ENCODE results near the gene NEO1.
A peak's percentile ranks its signal among the peaks of the same experiment; 100 is the strongest.

The NEO1 gene, protein sequence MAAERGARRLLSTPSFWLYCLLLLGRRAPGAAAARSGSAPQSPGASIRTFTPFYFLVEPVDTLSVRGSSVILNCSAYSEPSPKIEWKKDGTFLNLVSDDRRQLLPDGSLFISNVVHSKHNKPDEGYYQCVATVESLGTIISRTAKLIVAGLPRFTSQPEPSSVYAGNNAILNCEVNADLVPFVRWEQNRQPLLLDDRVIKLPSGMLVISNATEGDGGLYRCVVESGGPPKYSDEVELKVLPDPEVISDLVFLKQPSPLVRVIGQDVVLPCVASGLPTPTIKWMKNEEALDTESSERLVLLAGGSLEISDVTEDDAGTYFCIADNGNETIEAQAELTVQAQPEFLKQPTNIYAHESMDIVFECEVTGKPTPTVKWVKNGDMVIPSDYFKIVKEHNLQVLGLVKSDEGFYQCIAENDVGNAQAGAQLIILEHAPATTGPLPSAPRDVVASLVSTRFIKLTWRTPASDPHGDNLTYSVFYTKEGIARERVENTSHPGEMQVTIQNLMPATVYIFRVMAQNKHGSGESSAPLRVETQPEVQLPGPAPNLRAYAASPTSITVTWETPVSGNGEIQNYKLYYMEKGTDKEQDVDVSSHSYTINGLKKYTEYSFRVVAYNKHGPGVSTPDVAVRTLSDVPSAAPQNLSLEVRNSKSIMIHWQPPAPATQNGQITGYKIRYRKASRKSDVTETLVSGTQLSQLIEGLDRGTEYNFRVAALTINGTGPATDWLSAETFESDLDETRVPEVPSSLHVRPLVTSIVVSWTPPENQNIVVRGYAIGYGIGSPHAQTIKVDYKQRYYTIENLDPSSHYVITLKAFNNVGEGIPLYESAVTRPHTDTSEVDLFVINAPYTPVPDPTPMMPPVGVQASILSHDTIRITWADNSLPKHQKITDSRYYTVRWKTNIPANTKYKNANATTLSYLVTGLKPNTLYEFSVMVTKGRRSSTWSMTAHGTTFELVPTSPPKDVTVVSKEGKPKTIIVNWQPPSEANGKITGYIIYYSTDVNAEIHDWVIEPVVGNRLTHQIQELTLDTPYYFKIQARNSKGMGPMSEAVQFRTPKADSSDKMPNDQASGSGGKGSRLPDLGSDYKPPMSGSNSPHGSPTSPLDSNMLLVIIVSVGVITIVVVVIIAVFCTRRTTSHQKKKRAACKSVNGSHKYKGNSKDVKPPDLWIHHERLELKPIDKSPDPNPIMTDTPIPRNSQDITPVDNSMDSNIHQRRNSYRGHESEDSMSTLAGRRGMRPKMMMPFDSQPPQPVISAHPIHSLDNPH (N-terminal part only)

DNA sequence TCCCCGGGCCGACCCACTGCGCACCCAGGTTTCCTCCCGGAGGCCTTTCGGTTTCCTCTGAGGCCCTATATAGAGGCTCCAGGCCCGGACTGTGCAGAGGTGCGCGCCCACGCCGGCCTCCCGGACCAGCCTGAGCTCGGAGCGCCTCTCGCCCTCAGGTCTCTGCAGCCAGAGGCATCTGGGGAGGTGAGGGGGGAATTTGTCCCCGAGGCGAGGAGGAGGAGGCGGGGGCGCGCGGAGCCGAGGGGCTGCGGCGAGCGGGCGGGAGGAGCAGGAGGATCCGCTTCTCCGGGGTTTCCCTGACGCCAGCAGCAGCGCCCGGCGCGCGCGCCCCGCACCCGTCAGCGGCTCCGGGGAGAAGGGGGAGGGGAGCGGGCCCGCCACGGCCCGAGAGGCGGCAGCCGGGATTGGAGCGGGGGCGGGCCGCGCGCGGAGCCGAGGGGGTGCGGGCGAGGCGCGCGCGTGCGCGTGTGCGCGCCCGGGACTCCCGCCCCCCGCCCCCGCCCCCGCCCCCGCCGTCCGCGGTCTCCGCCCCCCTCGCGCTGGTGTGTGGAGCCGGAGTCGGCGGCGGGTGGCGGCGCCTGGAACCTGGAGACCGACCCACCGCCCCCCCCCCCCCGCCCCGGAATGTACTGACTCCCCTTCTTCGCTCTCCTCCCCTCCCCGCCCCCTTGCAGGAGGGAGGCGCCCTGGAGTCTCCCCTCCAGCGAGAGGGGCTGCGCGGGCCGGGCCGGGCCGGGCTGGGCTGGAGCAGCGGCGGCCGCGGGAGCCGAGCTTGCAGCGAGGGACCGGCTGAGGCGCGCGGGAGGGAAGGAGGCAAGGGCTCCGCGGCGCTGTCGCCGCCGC lies at the start of gene NEO1:
NEO1 (plus strand) TSS at position 657 of the 846 bp plus-strand sequence. CDS start 213 bp downstream, outside the sequence.
- TF ChIP-seq, protein P1, sequence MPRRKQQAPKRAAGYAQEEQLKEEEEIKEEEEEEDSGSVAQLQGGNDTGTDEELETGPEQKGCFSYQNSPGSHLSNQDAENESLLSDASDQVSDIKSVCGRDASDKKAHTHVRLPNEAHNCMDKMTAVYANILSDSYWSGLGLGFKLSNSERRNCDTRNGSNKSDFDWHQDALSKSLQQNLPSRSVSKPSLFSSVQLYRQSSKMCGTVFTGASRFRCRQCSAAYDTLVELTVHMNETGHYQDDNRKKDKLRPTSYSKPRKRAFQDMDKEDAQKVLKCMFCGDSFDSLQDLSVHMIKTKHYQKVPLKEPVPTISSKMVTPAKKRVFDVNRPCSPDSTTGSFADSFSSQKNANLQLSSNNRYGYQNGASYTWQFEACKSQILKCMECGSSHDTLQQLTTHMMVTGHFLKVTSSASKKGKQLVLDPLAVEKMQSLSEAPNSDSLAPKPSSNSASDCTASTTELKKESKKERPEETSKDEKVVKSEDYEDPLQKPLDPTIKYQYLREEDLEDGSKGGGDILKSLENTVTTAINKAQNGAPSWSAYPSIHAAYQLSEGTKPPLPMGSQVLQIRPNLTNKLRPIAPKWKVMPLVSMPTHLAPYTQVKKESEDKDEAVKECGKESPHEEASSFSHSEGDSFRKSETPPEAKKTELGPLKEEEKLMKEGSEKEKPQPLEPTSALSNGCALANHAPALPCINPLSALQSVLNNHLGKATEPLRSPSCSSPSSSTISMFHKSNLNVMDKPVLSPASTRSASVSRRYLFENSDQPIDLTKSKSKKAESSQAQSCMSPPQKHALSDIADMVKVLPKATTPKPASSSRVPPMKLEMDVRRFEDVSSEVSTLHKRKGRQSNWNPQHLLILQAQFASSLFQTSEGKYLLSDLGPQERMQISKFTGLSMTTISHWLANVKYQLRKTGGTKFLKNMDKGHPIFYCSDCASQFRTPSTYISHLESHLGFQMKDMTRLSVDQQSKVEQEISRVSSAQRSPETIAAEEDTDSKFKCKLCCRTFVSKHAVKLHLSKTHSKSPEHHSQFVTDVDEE (CRISPR knock-in tag; IDR thresholded peaks at IDR 0.05) = 0 out of 2 replicates have a peak, but pooled peaks have one; percentile 62
- no peak for TF ChIP-seq ZNF565 (CRISPR knock-in tag; conservative IDR thresholded peaks at IDR 0.05; ENCODE audit: low read depth)
- ATAC-seq = peak; percentile 84

DNA sequence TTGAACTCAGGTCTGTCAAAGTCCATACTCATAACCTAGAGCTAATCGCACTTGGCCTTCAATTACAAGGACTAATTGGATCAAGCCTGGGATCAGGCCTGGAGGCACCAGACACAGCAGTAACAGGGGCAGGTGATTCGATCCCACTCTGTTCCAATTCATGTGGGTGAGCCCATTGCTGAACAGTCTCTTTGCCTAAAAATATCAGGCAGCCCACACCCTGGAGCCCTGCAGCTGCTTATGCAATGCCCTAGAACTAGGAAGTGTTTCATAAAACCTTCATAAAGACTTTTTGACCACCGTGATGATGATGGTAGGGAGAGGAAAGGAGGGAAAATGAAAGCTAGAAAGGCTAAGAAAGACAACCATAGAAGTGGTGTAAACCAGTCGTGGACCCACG lies 47.8 kb upstream of the NEO1 start:
- TF ChIP-seq ZNF565 (CRISPR knock-in tag; conservative IDR thresholded peaks at IDR 0.05; ENCODE audit: low read depth) = no peak
- no peak for TF ChIP-seq ZNF8 (CRISPR knock-in tag; IDR thresholded peaks at IDR 0.05)
- no peak for TF ChIP-seq SNAI2 (CRISPR knock-in tag; IDR thresholded peaks at IDR 0.05)
- no peak for TF ChIP-seq BACH2 (CRISPR knock-in tag; IDR thresholded peaks at IDR 0.05; ENCODE audit: borderline replicate concordance)
- TF ChIP-seq, protein P2, sequence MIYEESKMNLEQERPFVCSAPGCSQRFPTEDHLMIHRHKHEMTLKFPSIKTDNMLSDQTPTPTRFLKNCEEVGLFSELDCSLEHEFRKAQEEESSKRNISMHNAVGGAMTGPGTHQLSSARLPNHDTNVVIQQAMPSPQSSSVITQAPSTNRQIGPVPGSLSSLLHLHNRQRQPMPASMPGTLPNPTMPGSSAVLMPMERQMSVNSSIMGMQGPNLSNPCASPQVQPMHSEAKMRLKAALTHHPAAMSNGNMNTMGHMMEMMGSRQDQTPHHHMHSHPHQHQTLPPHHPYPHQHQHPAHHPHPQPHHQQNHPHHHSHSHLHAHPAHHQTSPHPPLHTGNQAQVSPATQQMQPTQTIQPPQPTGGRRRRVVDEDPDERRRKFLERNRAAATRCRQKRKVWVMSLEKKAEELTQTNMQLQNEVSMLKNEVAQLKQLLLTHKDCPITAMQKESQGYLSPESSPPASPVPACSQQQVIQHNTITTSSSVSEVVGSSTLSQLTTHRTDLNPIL (CRISPR knock-in tag; IDR thresholded peaks at IDR 0.05; ENCODE audit: low read depth) = no peak
- no peak for TF ChIP-seq PPARA (CRISPR knock-in tag; IDR thresholded peaks at IDR 0.05; ENCODE audit: borderline replicate concordance)
- no peak for TF ChIP-seq RARB (CRISPR knock-in tag; IDR thresholded peaks at IDR 0.05)
- TF ChIP-seq ISL1 (CRISPR knock-in tag; IDR thresholded peaks at IDR 0.05) = no peak
- no peak for TF ChIP-seq TCF4 (CRISPR knock-in tag; IDR thresholded peaks at IDR 0.05; ENCODE audit: borderline replicate concordance)
- TF ChIP-seq, protein P3, sequence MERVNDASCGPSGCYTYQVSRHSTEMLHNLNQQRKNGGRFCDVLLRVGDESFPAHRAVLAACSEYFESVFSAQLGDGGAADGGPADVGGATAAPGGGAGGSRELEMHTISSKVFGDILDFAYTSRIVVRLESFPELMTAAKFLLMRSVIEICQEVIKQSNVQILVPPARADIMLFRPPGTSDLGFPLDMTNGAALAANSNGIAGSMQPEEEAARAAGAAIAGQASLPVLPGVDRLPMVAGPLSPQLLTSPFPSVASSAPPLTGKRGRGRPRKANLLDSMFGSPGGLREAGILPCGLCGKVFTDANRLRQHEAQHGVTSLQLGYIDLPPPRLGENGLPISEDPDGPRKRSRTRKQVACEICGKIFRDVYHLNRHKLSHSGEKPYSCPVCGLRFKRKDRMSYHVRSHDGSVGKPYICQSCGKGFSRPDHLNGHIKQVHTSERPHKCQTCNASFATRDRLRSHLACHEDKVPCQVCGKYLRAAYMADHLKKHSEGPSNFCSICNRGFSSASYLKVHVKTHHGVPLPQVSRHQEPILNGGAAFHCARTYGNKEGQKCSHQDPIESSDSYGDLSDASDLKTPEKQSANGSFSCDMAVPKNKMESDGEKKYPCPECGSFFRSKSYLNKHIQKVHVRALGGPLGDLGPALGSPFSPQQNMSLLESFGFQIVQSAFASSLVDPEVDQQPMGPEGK (CRISPR knock-in tag; IDR thresholded peaks at IDR 0.05; ENCODE audit: borderline replicate concordance) = no peak
- TF ChIP-seq ZNF70 (CRISPR knock-in tag; IDR thresholded peaks at IDR 0.05) = no peak
- TF ChIP-seq ESRRG (CRISPR knock-in tag; IDR thresholded peaks at IDR 0.05) = no peak
- TF ChIP-seq ZC3H10 (CRISPR knock-in tag; IDR thresholded peaks at IDR 0.05) = no peak
- TF ChIP-seq CSDC2 (CRISPR knock-in tag; IDR thresholded peaks at IDR 0.05) = no peak
- no peak for TF ChIP-seq ARNTL (CRISPR knock-in tag; IDR thresholded peaks at IDR 0.05; ENCODE audit: borderline replicate concordance, low read depth)
- no peak for TF ChIP-seq ZFP3 (CRISPR knock-in tag; IDR thresholded peaks at IDR 0.05)
- no peak for TF ChIP-seq GLIS3 (CRISPR knock-in tag; IDR thresholded peaks at IDR 0.05)
- ATAC-seq = no peak

DNA sequence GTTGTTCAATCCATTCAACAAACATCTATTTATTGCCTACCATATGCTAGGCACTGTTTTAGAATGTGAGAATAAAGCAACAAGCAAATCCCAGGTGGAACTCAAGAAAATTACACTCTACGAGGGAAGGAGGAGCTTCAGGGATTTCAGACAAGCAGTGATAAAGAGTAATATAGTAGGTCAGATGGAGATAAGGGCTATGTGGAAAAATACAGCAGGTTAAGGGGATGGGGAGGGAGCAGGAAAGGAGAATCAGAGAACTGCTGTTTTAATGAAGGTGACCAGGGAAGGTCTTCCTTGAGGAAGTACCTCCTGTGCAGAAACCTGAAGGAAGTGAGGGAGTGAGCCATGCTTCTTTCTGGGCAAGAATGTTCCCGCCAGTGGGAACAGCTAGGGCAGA lies 47.2 kb upstream of the NEO1 start:
- ATAC-seq = no peak
- TF ChIP-seq SNAI2 (CRISPR knock-in tag; IDR thresholded peaks at IDR 0.05) (no peak), ESRRG (CRISPR knock-in tag; IDR thresholded peaks at IDR 0.05) (no peak), TOX (CRISPR knock-in tag; IDR thresholded peaks at IDR 0.05; ENCODE audit: borderline replicate concordance) (no peak), BACH2 (CRISPR knock-in tag; IDR thresholded peaks at IDR 0.05; ENCODE audit: borderline replicate concordance) (no peak), ZFP3 (CRISPR knock-in tag; IDR thresholded peaks at IDR 0.05) (no peak), CSDC2 (CRISPR knock-in tag; IDR thresholded peaks at IDR 0.05) (no peak)
- TF ChIP-seq, protein P4, sequence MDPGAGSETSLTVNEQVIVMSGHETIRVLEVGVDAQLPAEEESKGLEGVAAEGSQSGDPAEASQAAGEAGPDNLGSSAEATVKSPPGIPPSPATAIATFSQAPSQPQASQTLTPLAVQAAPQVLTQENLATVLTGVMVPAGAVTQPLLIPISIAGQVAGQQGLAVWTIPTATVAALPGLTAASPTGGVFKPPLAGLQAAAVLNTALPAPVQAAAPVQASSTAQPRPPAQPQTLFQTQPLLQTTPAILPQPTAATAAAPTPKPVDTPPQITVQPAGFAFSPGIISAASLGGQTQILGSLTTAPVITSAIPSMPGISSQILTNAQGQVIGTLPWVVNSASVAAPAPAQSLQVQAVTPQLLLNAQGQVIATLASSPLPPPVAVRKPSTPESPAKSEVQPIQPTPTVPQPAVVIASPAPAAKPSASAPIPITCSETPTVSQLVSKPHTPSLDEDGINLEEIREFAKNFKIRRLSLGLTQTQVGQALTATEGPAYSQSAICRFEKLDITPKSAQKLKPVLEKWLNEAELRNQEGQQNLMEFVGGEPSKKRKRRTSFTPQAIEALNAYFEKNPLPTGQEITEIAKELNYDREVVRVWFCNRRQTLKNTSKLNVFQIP (CRISPR knock-in tag; IDR thresholded peaks at IDR 0.05; ENCODE audit: borderline replicate concordance, low read depth) = no peak
- TF ChIP-seq, protein P2 (CRISPR knock-in tag; IDR thresholded peaks at IDR 0.05; ENCODE audit: low read depth) = no peak
